HG03521 (cell line): Measurements from ENCODE around the gene ATPAF1.
"Not testable (repeated sequence)": the region's sequence is repeated elsewhere in the genome, so short reads cannot be mapped to it uniquely, and the experiment has no call there.

Experiments used
- ATAC-seq: cut with Tn5 transposase; IDR thresholded peaks from one replicate; pipeline ENCODE4 v1.9.1; 2021; ENCODE audit warnings: mild to moderate bottlenecking, moderate library complexity; ENCODE audit not compliant: unreplicated experiment

ATPAF1 gene

DNA sequence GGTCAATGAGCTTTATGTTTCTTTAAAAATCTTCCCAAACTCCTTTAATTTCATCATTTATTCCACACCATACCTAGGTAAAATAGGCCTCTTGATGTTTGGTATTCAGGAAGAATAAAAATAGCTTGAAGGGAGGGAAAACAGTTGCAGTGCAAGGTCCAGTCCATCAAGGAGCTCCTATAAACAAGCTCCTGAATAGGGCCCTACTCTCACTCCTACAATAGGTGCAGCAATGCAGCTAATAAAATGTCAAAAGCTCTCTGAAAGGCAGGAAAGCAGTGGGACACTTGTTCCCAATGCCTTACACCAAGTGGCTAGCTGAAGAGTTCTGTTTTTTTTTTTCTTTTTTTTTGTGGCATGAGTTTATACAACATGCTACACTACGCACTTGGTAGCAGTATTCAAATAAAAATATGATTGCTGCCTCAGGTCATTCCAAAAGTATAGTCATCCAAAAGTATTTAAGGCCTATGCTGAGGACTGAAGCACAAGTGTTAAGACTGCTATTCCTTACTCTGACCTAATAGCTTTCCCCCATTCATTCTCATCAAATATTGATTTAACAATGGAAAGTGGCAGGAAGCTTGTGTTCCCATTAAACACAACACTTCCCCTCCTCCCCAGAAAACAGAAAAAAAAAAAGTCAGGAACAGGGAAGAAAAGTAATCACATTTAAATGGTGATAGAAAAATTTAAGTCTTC is 13.3 kb upstream of the ATPAF1 start:
- ATAC-seq, result no peak

GRCh38 chr1:46679789-46680573 is 11.8 kb upstream of the ATPAF1 start:
- ATAC-seq, result no peak

DNA sequence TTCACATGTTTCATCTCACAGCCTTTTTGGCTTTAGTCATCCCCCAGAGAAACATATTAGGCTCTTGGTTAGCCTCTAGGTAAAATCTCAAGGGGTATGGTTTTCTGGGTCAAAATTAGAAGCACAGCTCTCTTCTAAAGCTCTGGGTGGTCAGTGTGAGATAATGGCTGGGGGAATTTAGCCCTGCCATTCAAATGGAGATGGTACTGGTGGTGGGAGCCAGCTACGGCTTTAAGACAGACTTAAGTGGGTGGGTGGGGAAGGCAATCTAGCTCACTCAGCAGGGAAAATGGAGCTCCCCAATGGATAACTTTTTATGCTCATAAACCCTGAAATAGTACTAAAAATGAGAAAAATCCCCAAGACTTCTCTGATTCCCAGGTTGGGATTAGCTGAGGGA is 9.2 kb upstream of the ATPAF1 start:
- ATAC-seq, result no peak

- no peak for ATAC-seq
Observed at GRCh38 chr1:46676531-46676930, 8.4 kb upstream of the ATPAF1 start.

DNA sequence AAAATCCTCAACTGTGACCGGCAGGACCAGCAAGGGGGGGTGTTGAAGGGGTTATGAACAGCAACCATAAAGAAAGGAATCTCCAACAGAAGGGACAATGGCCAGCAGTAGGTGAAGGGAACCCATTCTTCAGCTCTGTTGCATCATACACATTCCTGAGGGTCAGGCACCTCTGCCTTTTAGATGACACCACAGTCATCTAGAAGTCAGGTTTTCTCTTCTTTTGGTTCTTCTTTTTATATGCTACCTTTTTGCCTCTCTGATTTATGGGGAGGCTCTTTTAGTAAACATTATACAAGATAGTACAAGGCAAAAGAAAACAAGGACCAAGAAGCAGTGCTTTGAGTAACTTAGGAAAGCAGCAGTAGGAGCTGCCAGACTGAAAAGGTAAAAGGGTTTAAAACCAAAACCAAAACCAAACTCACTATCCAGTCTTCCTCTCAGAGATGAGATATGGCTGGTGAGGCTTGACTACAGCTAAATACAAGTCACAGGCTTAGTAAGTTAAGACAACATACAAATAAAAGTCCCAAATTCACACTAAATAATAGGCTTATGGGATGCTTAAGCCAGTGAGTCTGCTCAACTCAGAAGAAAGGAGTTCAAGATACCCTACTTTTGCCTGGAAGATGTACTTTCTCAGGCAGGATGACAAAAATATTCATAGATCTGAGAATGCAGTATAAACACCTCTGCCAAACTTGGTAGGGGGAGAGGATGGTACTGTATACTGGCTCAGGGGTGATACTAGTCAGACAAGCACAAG is 7.6 kb upstream of the ATPAF1 start:
- ATAC-seq, result no peak

DNA sequence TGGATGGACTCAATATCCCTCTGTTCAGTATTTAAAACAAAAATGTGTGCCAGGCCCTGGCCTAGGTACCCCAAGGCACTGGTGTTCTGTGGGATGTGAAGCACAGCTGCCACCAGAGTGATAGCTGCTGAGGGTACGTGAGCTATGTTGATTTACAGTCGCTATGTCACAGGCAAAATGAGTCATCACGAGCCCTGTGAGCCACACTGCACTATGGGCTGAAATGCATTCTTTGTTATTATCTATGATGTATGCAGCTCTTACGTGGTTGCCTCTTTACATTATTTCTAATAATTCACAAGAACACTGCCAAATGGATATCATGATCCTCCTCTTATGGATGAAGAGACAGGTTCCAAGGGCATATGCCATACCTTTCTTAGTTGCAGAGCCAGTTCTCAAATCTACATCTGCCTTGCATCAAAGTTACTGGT is 5.6 kb upstream of the ATPAF1 start:
- no peak for ATAC-seq

- ATAC-seq, result no peak
Observed at GRCh38 chr1:46672696-46673095, 4.5 kb upstream of the ATPAF1 start.

GRCh38 chr1:46671554-46671953 is 3.4 kb upstream of the ATPAF1 start, which contains the start of gene TEX38:
TSS of gene TEX38 (plus strand) at chr1:46671854. CDS start at chr1:46671935, 81 bp downstream.
- no peak for ATAC-seq

DNA sequence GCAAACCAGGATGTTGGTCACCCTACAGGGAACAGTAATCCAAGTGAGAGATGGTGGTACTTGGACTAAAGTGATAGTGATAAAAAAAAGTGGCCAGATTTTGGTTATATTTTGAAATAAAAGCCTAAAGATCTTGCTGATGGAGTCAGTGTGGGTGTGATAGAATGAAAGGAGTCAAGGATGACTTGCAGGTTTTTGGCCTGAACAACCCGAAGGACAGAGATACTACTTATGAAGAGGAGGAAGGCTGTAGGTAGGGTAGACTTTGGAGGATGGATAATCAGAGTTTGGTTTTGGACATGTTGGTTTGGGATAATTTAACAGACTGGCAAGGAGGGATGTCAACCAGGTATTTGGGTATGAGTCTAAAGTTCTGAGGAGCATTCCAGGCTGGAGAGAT is 2.0 kb upstream of the ATPAF1 start:
- ATAC-seq, result no peak

GRCh38 chr1:46665983-46666382 is 2.2 kb downstream of the ATPAF1 start:
- ATAC-seq, result no peak

DNA sequence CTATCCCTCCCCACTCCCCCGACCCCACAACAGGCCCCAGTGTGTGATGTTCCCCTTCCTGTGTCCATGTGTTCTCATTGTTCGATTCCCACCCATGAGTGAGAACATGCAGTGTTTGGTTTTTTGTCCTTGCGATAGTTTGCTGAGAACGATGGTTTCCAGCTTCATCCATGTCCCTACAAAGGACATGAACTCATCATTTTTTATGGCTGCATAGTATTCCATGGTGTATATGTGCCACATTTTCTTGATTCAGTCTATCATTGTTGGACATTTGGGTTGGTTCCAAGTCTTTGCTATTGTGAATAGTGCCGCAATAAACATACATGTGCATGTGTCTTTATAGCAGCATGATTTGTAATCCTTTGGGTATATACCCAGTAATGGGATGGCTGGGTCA is 5.2 kb downstream of the ATPAF1 start:
- ATAC-seq, result not testable (repeated sequence)

DNA sequence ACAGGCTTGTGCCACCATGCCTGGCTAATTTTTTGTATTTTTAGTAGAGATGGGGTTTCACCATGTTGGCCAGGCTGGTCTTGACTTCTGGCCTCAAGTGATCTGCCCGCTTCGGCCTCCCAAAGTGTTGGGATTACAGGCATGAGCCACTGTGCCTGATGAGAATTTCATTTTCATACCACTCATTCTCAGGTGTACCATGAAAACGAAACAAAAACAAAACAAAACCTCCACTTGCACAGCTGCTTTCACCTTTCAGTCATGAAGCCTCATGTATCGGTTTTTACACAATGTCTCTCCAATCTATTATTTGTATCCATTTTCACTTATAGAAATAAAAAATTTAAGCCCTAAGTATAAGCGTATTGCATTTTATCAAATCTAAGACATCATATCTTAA is 8.0 kb downstream of the ATPAF1 start:
- ATAC-seq, result peak; percentile 95

DNA sequence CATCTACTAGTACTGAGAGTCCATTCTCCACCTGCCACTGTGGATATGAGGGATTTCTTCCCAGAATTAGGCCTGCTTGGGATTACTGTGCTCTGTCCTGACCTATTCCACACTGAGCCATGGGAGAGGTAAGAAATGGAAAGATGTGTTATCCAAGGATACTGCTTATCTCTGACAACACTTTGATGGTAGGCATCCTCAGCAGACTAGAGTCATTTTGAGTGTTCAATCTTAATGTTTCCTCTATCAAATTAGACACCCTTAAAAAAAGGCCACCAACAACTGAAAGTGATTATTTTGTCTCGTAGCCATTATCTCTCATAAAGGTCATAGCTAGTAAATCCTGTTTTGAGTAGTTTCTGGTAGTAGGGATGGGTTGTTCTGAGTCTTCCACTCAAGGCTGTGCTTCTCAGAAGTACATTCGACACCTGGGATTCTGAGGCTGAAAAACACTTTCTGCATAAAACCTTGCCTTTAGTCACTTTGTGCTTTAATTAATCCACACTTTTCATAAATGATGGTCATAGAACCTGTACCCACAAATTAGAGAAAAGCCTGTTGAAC is 8.8 kb downstream of the ATPAF1 start:
- no peak for ATAC-seq

- ATAC-seq, result no peak
Observed at GRCh38 chr1:46657775-46658174, 10.4 kb downstream of the ATPAF1 start.

- ATAC-seq, result no peak
Observed at GRCh38 chr1:46656643-46657042, 11.5 kb downstream of the ATPAF1 start.

GRCh38 chr1:46655848-46656247 is 12.3 kb downstream of the ATPAF1 start:
- no peak for ATAC-seq

DNA sequence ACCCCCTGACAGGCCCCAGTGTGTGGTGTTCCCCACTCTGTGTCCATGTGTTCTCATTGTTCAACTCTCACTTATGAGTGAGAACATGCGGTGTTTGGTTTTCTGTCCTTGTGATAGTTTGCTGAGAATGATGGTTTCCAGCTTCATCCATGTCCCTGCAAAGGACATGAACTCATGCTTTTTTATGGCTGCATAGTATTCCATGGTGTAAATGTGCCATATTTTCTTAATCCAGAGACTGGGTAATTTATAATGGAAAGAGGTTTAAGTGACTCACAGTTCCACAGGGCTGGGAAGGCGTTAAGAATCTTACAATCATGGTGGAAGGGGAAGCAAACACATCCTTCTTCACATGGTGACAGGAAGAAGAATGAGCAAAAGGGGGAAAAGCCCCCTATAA is 13.5 kb downstream of the ATPAF1 start:
- not testable (repeated sequence) for ATAC-seq

- ATAC-seq, result no peak
Observed at GRCh38 chr1:46654012-46654411, 14.2 kb downstream of the ATPAF1 start.

GRCh38 chr1:46653405-46653958 is 14.7 kb downstream of the ATPAF1 start:
- no peak for ATAC-seq

DNA sequence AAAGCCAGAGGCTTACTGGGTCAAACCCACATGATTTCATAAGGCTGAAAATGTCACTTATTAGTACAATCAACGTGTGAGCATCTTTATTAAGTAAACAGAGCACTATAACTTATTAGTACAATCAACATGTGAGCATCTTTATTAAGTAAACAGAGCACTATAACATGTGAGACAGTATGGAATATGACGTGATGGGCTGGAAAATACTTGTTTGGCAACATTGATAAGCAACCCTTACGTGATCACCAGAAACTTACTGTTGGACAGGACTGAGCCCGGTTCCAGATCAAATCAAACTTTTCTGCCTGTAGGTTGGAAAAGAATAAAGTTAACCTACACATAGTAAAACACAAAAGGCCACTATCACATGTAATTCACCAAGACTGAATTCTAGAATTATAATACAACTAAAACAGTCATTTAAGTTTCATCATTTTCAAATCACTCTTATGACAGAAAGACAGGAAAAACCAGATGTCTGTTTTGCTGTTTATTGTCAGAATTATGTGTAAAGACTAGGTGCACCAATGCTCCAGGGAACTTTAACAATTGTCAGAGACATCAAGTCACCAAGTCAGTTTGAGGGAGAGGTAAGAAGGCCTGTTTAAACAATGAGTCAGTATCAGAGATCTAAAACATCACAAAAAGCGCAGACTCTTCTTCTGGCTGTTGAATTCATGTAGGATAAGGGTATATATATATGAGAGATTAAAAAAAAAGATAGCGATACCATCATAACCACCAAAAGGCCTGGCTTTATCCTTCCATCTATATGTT is 15.7 kb downstream of the ATPAF1 start:
- ATAC-seq, result no peak
